MM.1S (cell line): ENCODE data around the gene MRE11.

Experiments
- DNase-seq: peaks from one replicate; pipeline ENCODE4 v3.0.0-alpha.2; 2015
- H2AFZ ChIP-seq: fragments of 300-600 bp; sonication (generic); 2 replicates; pipeline ENCODE4 v1.6.0; 2016; ENCODE audit warnings: antibody characterized with exemption, low read length
- H3F3A ChIP-seq: fragments of 300-600 bp; sonication (generic); 2 replicates; pipeline ENCODE4 v1.6.1; 2016; ENCODE audit warnings: mild to moderate bottlenecking, antibody characterized with exemption, low read length, moderate library complexity, mixed read lengths; ENCODE audit not compliant: insufficient read depth
- H3K27ac ChIP-seq: fragments of 300-600 bp; sonication (generic); 2 replicates; pipeline ENCODE4 v1.5.1; 2016; ENCODE audit warnings: mild to moderate bottlenecking, low read length
- H3K27me3 ChIP-seq: fragments of 300-600 bp; sonication (generic); replicated peaks from 2 replicates; pipeline ENCODE4 v1.6.0; 2016; ENCODE audit warnings: low read length; ENCODE audit not compliant: insufficient read depth
- H3K36me3 ChIP-seq: fragments of 300-600 bp; sonication (generic); replicated peaks from 2 replicates; pipeline ENCODE4 v1.6.1; 2016; ENCODE audit warnings: mild to moderate bottlenecking, low read length, mixed read lengths; ENCODE audit not compliant: insufficient read depth
- H3K4me1 ChIP-seq: fragments of 300-600 bp; sonication (generic); 2 replicates; pipeline ENCODE4 v1.6.1; 2016; ENCODE audit warnings: low read length, mixed read lengths
- H3K4me2 ChIP-seq: fragments of 300-600 bp; sonication (generic); 2 replicates; pipeline ENCODE4 v1.6.0; 2016; ENCODE audit warnings: low read depth, low read length
- H3K4me3 ChIP-seq: fragments of 300-600 bp; sonication (generic); 2 replicates; pipeline ENCODE4 v1.5.1; 2016; ENCODE audit warnings: low read length, mixed read lengths
- H3K79me2 ChIP-seq: fragments of 300-600 bp; sonication (generic); 2 replicates; pipeline ENCODE4 v1.6.1; 2016; ENCODE audit warnings: mixed run types, low read length, mixed read lengths
- H3K9ac ChIP-seq: fragments of 300-600 bp; sonication (generic); 2 replicates; pipeline ENCODE4 v1.6.1; 2016; ENCODE audit warnings: low read length, mixed read lengths
- H3K9me2 ChIP-seq: fragments of 300-600 bp; sonication (generic); replicated peaks from 2 replicates; pipeline ENCODE4 v1.6.1; 2016; ENCODE audit warnings: mild to moderate bottlenecking, low read length, mixed read lengths; ENCODE audit not compliant: insufficient read depth
- H3K9me3 ChIP-seq: fragments of 300-600 bp; sonication (generic); replicated peaks from 2 replicates; pipeline ENCODE4 v1.6.1; 2016; ENCODE audit warnings: mild to moderate bottlenecking, low read length, mixed read lengths; ENCODE audit not compliant: insufficient read depth
- H4K20me1 ChIP-seq: fragments of 300-600 bp; sonication (generic); 2 replicates; pipeline ENCODE4 v1.6.1; 2016; ENCODE audit warnings: mild to moderate bottlenecking, low read length, moderate library complexity, mixed read lengths; ENCODE audit not compliant: insufficient read depth
- CTCF ChIP-seq: fragments of 300-600 bp; sonication (generic); IDR thresholded peaks from 2 replicates; pipeline ENCODE4 v1.5.1; 2016; ENCODE audit warnings: antibody characterized with exemption, low read length, mixed read lengths
- EZH2 ChIP-seq: fragments of 300-600 bp; sonication (generic); optimal IDR thresholded peaks from 2 replicates; pipeline ENCODE3; 2017; ENCODE audit warnings: low read depth, mild to moderate bottlenecking, antibody characterized with exemption, low read length, mixed read lengths
- EZH2phosphoT487 ChIP-seq: fragments of 300-600 bp; sonication (generic); IDR thresholded peaks from 2 replicates; pipeline ENCODE4 v1.6.1; 2018; ENCODE audit warnings: antibody characterized with exemption, low read length

MRE11 gene

GRCh38 chr11:94481342-94481741 is 12.3 kb downstream of the MRE11 start:
- Histone ChIP-seq H4K20me1 (no peaks in the 10 kb centered on the region), H3K27me3 (no peaks in the 10 kb centered on the region), H3K36me3 (peaks cover 4% of the 10 kb centered on the region; the same call in 1 of the 2 replicates), H3K4me2 (no peak overlapping the region), H3K9ac (no peak overlapping the region), H3K4me1 (no peaks in the 10 kb centered on the region), H2AFZ (no peak overlapping the region), H3K9me3 (no peaks in the 10 kb centered on the region), H3K27ac (no peak overlapping the region), H3K9me2 (no peaks in the 10 kb centered on the region), H3K79me2 (no peaks in the 10 kb centered on the region), H3F3A (no peaks in the 10 kb centered on the region; the same call in 1 of the 2 replicates), H3K4me3 (no peak overlapping the region)
- no peak for DNase-seq
- TF ChIP-seq CTCF: no peak
- TF ChIP-seq EZH2phosphoT487: no peak
- no peak for TF ChIP-seq EZH2

GRCh38 chr11:94477624-94478023 is 16.0 kb downstream of the MRE11 start:
- no peak for TF ChIP-seq CTCF
- no peak for TF ChIP-seq EZH2
- TF ChIP-seq EZH2phosphoT487: no peak
- Histone ChIP-seq H3F3A (peaks cover 10% of the 10 kb centered on the region; the same call in 1 of the 2 replicates), H3K36me3 (peaks cover 4% of the 10 kb centered on the region; the same call in 1 of the 2 replicates), H2AFZ (no peak overlapping the region), H3K4me3 (no peak overlapping the region), H3K9me3 (no peaks in the 10 kb centered on the region), H3K27me3 (no peaks in the 10 kb centered on the region), H3K27ac (no peak overlapping the region; the same call in 1 of the 2 replicates), H3K4me1 (peaks cover 21% of the 10 kb centered on the region), H3K9ac (no peak overlapping the region), H3K9me2 (no peaks in the 10 kb centered on the region), H3K79me2 (peaks cover 3% of the 10 kb centered on the region; the same call in 1 of the 2 replicates), H4K20me1 (no peaks in the 10 kb centered on the region), H3K4me2 (peak overlapping the region; percentile 4; the same call in 1 of the 2 replicates)
- peak; percentile 16 for DNase-seq

- no peaks in the 10 kb centered on the region for H3K27me3 ChIP-seq
- 0 out of 2 replicates have a peak, but pooled peaks cover 9% of the 10 kb centered on the region for H3K36me3 ChIP-seq
- H3F3A ChIP-seq: peaks cover 10% of the 10 kb centered on the region; the same call in 1 of the 2 replicates
- no peaks in the 10 kb centered on the region for H3K9me3 ChIP-seq
- DNase-seq: peak; percentile 82
- H2AFZ ChIP-seq: no peak overlapping the region
- no peak overlapping the region for H3K4me3 ChIP-seq
- no peak overlapping the region for H3K9ac ChIP-seq
- H3K27ac ChIP-seq: peak overlapping the region; percentile 45; the same call in 1 of the 2 replicates
- peaks cover 21% of the 10 kb centered on the region for H3K4me1 ChIP-seq
- TF ChIP-seq EZH2phosphoT487 (no peak), CTCF (no peak), EZH2 (no peak)
- peak overlapping the region; percentile 36 for H3K4me2 ChIP-seq
- H3K79me2 ChIP-seq: peaks cover 4% of the 10 kb centered on the region; the same call in 1 of the 2 replicates
- H4K20me1 ChIP-seq: no peaks in the 10 kb centered on the region
- no peaks in the 10 kb centered on the region for H3K9me2 ChIP-seq
Measured at GRCh38 chr11:94472916-94473799, 20.5 kb downstream of the MRE11 start.
